ENCODE data around the gene TMEM88. TPM values are rescaled to one million over a fixed set of nuclear protein-coding genes. Genes with fewer than 3 reads are reported as not detected.

The TMEM88 gene
- total and polyA plus RNA-seq, 2 of the 8 experiments (the other 6 are each of a cell fraction or from before 2014, with no cell fraction given), result 0.69 to 8.8 TPM

- TF ChIP-seq, protein P1, sequence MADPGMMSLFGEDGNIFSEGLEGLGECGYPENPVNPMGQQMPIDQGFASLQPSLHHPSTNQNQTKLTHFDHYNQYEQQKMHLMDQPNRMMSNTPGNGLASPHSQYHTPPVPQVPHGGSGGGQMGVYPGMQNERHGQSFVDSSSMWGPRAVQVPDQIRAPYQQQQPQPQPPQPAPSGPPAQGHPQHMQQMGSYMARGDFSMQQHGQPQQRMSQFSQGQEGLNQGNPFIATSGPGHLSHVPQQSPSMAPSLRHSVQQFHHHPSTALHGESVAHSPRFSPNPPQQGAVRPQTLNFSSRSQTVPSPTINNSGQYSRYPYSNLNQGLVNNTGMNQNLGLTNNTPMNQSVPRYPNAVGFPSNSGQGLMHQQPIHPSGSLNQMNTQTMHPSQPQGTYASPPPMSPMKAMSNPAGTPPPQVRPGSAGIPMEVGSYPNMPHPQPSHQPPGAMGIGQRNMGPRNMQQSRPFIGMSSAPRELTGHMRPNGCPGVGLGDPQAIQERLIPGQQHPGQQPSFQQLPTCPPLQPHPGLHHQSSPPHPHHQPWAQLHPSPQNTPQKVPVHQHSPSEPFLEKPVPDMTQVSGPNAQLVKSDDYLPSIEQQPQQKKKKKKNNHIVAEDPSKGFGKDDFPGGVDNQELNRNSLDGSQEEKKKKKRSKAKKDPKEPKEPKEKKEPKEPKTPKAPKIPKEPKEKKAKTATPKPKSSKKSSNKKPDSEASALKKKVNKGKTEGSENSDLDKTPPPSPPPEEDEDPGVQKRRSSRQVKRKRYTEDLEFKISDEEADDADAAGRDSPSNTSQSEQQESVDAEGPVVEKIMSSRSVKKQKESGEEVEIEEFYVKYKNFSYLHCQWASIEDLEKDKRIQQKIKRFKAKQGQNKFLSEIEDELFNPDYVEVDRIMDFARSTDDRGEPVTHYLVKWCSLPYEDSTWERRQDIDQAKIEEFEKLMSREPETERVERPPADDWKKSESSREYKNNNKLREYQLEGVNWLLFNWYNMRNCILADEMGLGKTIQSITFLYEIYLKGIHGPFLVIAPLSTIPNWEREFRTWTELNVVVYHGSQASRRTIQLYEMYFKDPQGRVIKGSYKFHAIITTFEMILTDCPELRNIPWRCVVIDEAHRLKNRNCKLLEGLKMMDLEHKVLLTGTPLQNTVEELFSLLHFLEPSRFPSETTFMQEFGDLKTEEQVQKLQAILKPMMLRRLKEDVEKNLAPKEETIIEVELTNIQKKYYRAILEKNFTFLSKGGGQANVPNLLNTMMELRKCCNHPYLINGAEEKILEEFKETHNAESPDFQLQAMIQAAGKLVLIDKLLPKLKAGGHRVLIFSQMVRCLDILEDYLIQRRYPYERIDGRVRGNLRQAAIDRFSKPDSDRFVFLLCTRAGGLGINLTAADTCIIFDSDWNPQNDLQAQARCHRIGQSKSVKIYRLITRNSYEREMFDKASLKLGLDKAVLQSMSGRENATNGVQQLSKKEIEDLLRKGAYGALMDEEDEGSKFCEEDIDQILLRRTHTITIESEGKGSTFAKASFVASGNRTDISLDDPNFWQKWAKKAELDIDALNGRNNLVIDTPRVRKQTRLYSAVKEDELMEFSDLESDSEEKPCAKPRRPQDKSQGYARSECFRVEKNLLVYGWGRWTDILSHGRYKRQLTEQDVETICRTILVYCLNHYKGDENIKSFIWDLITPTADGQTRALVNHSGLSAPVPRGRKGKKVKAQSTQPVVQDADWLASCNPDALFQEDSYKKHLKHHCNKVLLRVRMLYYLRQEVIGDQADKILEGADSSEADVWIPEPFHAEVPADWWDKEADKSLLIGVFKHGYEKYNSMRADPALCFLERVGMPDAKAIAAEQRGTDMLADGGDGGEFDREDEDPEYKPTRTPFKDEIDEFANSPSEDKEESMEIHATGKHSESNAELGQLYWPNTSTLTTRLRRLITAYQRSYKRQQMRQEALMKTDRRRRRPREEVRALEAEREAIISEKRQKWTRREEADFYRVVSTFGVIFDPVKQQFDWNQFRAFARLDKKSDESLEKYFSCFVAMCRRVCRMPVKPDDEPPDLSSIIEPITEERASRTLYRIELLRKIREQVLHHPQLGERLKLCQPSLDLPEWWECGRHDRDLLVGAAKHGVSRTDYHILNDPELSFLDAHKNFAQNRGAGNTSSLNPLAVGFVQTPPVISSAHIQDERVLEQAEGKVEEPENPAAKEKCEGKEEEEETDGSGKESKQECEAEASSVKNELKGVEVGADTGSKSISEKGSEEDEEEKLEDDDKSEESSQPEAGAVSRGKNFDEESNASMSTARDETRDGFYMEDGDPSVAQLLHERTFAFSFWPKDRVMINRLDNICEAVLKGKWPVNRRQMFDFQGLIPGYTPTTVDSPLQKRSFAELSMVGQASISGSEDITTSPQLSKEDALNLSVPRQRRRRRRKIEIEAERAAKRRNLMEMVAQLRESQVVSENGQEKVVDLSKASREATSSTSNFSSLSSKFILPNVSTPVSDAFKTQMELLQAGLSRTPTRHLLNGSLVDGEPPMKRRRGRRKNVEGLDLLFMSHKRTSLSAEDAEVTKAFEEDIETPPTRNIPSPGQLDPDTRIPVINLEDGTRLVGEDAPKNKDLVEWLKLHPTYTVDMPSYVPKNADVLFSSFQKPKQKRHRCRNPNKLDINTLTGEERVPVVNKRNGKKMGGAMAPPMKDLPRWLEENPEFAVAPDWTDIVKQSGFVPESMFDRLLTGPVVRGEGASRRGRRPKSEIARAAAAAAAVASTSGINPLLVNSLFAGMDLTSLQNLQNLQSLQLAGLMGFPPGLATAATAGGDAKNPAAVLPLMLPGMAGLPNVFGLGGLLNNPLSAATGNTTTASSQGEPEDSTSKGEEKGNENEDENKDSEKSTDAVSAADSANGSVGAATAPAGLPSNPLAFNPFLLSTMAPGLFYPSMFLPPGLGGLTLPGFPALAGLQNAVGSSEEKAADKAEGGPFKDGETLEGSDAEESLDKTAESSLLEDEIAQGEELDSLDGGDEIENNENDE (IDR thresholded peaks at IDR 0.05; ENCODE audit: insufficient replicate concordance, low read length), result no peak
- TF ChIP-seq SAP30 (IDR thresholded peaks at IDR 0.05; ENCODE audit: insufficient read depth, insufficient replicate concordance, low read length), result no peak
These were observed 42.2 kb downstream of the TMEM88 start (continued) for GRCh38 chr17:7897090-7897489.
